ENCODE results near the gene FHDC1. TPM values are rescaled to one million over a fixed set of nuclear protein-coding genes. Genes with fewer than 3 reads are reported as not detected.

FHDC1 gene
- total RNA-seq, 1 donor from 2014 or later = 0.05 TPM

DNA sequence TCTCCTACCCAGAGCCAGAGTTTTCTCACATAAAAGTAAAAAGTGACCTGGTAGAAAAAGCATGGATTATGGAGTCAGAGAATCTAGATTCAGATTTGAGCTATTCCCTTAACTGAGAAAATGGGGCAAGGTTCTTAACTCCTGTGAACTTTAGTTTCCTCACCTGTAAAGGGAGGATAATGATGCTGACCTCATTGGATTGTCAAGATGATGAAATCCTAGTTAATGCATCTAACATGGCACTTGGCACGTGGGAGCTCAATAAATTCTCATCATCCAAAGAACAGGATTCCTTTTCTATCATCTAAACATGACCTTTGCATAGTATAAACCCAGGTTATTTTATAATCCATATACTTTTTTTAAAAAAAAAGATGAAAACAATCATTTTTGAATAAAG is 18.6 kb downstream of the FHDC1 start:
- Mint-ChIP-seq H3K27me3 (peaks cover 14% of the 10 kb centered on the region), H3K9me3 (no peaks in the 10 kb centered on the region), H3K4me1 (no peaks in the 10 kb centered on the region), H3K36me3 (ENCODE audit: low read depth) (no peaks in the 10 kb centered on the region), H3K27ac (no peak overlapping the region), H3K4me3 (no peak overlapping the region)
- DNase-seq = no peak
- intact Hi-C loops (cut with micrococcal nuclease) = no loop called here

DNA sequence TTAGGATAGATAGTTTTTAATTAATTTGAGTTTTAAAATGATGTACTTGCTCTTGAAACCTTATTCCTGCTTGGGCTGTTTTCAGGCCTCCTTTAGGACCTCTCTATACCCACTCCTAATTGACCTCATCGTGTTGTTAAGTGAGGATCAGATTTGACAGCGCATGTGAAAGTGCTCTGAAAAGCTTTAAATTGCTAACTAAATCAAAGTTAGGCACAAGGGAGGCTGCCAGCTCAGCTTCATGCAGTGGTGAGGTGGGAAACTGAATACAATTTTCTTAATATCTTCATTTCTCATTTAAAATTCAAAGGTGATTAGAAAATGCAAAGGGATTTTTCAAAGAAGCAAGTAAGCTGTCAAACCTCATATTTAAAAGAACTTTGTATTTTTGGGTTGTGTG is 20.0 kb downstream of the FHDC1 start:
- no peak overlapping the region for H3K27ac Mint-ChIP-seq
- H3K27me3 Mint-ChIP-seq = peaks cover 8% of the 10 kb centered on the region
- H3K36me3 Mint-ChIP-seq (ENCODE audit: low read depth) = no peaks in the 10 kb centered on the region
- DNase-seq = no peak
- no peaks in the 10 kb centered on the region for H3K4me1 Mint-ChIP-seq
- H3K9me3 Mint-ChIP-seq = no peaks in the 10 kb centered on the region
- no peak overlapping the region for H3K4me3 Mint-ChIP-seq
- intact Hi-C loops (cut with micrococcal nuclease) = no loop called here

DNA sequence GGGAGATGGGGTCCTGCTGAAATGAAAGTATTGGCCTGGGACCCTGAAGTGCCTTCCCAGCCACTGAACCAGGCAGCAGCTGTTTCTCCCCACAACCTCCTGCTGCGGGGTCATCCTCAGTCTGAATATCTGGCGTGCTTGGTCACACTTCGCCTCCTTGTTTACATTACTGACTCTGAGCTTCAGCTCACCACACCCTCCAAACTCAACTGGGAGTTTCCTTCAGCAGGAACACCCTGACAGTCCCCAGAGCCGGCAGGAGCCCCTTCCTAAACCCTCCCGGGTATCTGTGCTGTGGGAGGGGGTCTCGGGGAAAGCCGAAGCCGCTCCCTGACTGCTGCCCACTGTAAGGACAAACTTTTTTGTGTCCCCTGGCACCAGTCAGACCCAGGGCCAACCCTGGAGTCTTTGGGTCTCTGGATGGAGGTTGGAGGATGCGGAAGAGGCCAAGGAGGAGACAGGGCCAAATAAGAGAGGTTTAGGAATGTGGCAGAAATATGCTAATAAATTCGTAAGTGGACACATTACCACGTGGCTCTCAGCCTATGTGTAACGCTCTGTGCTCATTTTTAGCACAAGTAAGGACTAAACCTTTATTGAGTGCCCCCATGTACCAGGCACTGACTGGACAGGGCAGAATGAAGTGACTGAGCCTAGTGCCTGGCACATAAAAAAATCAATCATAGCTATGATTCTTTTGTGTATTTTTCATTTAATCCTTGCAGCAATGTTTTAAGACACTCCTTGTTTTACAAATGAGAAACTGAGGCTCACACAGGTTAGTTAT is 20.7 kb downstream of the FHDC1 start:
- Mint-ChIP-seq H3K9me3 (no peaks in the 10 kb centered on the region), H3K27ac (no peak overlapping the region), H3K4me3 (no peak overlapping the region), H3K4me1 (no peaks in the 10 kb centered on the region), H3K36me3 (ENCODE audit: low read depth) (no peaks in the 10 kb centered on the region), H3K27me3 (peaks cover 8% of the 10 kb centered on the region)
- DNase-seq = no peak
- intact Hi-C loops (cut with micrococcal nuclease) = no loop called here

DNA sequence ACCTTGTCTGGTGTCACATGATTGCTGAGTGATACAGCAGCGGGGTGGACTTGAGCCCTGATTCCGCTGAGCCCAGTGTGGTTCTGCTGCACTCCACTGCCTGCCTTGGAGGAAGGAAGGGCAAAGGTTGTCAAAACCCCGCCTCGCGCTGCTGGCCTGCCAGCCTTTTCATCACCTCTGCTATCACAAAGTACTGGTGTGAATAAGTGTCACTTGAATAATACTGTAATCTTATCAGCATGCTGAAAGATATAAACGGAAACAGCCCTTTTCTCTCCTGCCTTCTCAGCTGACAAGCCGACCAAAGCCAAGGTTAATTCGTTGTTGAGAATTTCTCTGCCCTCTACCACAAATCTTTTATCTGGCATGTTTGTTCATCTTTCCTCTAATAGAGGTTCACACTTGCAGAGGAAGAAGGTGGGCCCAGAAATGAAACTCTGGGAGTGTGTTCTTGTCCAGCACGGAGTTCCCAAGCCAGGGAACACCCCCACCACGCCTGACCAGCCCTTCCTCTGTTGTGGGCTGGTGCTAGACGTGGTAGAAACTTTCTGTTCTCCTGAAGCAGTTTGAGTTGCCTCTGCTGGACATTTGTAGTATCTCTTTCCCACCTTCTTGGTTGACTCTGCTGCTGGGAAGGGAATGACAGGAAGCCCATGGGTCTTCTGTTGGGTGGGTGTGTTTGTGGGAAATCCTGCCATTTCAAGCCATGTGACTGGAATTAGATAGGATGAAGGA is 21.5 kb downstream of the FHDC1 start:
- Mint-ChIP-seq H3K36me3 (ENCODE audit: low read depth) (no peaks in the 10 kb centered on the region), H3K27ac (no peak overlapping the region), H3K9me3 (no peaks in the 10 kb centered on the region), H3K4me3 (no peak overlapping the region), H3K27me3 (peaks cover 8% of the 10 kb centered on the region), H3K4me1 (no peaks in the 10 kb centered on the region)
- DNase-seq = no peak
- intact Hi-C loops (cut with micrococcal nuclease) = no loop called here

DNA sequence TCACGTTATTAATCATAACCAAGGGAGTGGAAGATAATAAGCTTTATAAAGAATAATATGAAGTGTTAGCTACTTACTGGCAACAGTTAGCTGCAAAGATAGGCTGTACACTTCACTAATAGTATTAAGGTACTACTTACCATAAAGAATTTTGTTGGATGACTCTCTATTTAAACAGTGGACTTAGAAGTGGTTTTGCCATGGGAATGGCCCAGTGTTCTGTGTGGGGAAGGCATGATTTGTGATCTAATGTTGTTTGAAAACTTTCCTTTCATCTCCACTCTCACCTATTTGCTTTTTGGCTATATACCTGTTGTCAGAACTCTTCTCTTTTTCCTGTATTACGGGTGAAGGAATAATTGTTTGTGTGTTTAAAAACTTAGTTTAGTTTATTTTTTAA is 23.0 kb downstream of the FHDC1 start:
- intact Hi-C loops (cut with micrococcal nuclease) = no loop called here
- H3K4me3 Mint-ChIP-seq = no peak overlapping the region
- no peaks in the 10 kb centered on the region for H3K9me3 Mint-ChIP-seq
- no peak for DNase-seq
- no peaks in the 10 kb centered on the region for H3K4me1 Mint-ChIP-seq
- peaks cover 8% of the 10 kb centered on the region for H3K27me3 Mint-ChIP-seq
- no peak overlapping the region for H3K27ac Mint-ChIP-seq
- no peaks in the 10 kb centered on the region for H3K36me3 Mint-ChIP-seq (ENCODE audit: low read depth)

DNA sequence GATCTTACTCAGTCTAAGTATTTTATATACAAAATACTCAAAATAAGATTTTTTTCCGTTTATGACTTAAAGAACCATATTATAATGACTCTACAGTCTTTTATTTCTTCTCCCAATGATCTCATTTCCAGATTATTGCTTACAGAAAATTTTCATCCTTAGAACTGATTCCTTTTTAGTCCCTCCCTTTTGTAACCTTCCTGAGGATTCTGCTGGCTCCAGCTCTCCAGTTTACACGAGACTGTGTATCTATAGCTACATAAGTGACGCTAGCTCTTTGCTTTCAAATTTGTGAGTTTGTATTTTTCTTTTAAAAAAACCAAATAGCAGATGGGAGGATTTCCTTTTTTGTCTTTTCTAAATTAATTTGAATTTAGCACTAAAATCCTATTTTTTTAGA is 24.0 kb downstream of the FHDC1 start:
- no peak for DNase-seq
- no peaks in the 10 kb centered on the region for H3K4me1 Mint-ChIP-seq
- H3K9me3 Mint-ChIP-seq = no peaks in the 10 kb centered on the region
- peaks cover 8% of the 10 kb centered on the region for H3K27me3 Mint-ChIP-seq
- no peaks in the 10 kb centered on the region for H3K36me3 Mint-ChIP-seq (ENCODE audit: low read depth)
- intact Hi-C loops (cut with micrococcal nuclease) = no loop called here
- H3K27ac Mint-ChIP-seq = no peak overlapping the region
- no peak overlapping the region for H3K4me3 Mint-ChIP-seq

DNA sequence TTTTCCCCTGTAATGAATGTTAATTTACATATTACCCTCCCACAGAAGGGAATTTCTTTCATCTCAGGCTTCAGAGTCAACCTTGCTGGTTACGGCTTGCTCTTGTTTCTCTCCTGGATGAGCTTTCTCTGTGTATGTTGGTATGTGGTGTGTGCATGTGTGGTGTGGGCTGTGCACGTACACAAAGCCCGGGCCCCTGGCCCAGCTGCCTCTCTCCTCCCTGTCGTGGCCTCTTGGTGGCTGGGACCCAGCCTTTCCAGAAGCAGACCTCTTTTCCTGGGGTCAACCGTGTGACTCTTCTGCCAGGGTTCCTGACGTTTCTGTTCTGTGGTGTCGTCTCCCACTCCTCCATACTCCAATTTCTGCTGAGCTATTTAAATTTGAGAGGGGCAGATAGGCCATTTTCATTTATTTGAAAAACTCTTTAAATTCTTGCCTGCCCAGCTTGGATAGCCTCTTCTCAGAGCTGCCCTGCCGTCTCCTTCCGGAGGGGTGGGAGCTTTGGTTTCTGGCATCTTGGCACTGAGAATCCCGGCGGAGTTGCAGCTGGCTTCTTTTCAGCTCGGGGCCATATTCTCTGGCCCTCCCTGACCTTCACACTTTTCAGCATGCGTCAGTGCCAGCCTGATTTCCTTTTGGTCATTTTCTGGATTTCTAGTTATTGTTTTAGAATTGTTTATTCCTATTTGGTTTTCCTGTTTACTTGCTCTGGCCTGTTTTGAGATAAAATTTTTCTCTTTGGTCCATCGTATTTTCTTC is 25.1 kb downstream of the FHDC1 start:
- H3K27me3 Mint-ChIP-seq = peaks cover 5% of the 10 kb centered on the region
- no peak overlapping the region for H3K4me3 Mint-ChIP-seq
- no peaks in the 10 kb centered on the region for H3K9me3 Mint-ChIP-seq
- H3K36me3 Mint-ChIP-seq (ENCODE audit: low read depth) = no peaks in the 10 kb centered on the region
- DNase-seq = no peak
- intact Hi-C loops (cut with micrococcal nuclease) = no loop called here
- no peak overlapping the region for H3K27ac Mint-ChIP-seq
- no peaks in the 10 kb centered on the region for H3K4me1 Mint-ChIP-seq

DNA sequence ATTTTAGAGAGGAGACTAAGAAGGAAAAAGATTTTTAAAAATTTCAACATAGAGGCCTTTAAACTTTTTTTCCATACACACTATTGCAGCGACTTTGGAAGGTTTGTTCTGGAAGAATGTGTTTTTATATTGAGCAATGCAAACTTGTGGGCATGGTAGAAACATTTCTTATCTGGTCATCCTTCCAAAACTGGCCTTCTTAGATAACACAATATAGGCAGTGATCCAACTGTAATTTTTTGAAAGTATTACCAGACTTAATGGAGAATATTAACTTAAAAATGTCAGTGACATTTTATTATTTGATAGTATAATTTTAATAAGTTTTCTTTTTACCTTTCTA is 25.6 kb downstream of the FHDC1 start:
- H3K27me3 Mint-ChIP-seq = peaks cover 5% of the 10 kb centered on the region
- H3K4me3 Mint-ChIP-seq = no peak overlapping the region
- H3K27ac Mint-ChIP-seq = no peak overlapping the region
- no peaks in the 10 kb centered on the region for H3K36me3 Mint-ChIP-seq (ENCODE audit: low read depth)
- H3K9me3 Mint-ChIP-seq = no peaks in the 10 kb centered on the region
- intact Hi-C loops (cut with micrococcal nuclease) = no loop called here
- no peak for DNase-seq
- no peaks in the 10 kb centered on the region for H3K4me1 Mint-ChIP-seq

DNA sequence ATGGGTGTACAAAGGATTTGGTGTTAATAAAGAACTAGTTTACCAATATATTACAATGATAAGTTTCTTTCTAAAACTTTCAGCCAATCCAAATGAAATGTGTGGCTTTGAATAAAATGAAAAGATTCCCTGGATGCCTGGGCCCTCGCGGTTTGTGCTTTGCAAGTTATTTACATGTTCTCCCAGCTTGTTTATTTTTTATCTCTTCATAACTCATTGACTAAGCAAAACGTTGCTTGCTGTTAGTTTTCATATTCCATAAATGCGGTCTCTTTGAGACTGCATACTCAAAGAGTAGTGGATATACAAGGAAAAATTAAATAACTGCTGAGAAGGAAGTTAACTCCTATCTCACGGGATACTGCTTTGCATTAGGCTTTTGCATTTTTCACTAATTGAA is 26.0 kb downstream of the FHDC1 start:
- Mint-ChIP-seq H3K27ac (no peak overlapping the region), H3K27me3 (peaks cover 5% of the 10 kb centered on the region), H3K4me1 (no peaks in the 10 kb centered on the region), H3K36me3 (ENCODE audit: low read depth) (no peaks in the 10 kb centered on the region), H3K9me3 (no peaks in the 10 kb centered on the region), H3K4me3 (no peak overlapping the region)
- intact Hi-C loops (cut with micrococcal nuclease) = no loop called here
- no peak for DNase-seq

DNA sequence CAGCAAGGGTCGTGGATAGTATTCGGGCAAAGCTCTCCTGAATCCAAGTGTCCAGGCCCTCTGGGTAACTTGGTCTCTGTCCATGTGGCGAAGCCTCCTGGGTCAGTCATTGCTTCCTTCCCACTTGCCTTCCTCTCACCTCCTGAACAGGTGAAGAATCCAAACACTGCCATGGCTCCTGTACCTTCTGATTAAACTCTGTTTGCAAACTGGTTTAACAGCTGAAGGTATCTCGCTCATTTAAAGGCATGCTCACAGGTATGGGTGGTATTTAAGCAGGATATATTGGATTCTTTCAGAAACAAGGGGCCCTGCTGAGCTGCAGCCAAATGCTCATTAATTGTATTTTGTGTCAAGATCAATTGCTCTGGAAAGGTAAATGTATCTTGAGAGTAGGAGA is 28.2 kb downstream of the FHDC1 start:
- intact Hi-C loops (cut with micrococcal nuclease) = no loop called here
- Mint-ChIP-seq H3K36me3 (ENCODE audit: low read depth) (no peaks in the 10 kb centered on the region), H3K27me3 (peaks cover 2% of the 10 kb centered on the region), H3K4me3 (no peak overlapping the region), H3K9me3 (no peaks in the 10 kb centered on the region), H3K27ac (no peak overlapping the region), H3K4me1 (no peaks in the 10 kb centered on the region)
- DNase-seq = no peak

DNA sequence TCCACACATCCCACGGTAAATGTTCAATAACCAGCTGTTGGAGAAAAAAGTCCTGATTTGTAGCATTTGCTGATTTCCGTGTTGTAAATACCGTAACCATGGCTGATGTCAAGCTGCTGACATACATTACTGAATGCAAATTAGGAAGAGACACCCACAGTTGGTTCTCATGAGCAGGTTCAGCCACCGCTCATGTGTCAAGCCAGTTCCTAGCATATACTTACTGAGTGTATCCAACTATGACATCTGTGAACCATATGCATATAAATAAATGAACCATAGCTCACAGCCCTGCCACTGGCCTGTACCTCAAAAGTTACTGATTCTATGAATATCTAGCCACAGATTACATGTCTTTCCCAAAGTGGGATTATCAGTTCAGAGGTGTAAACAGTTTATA is 29.5 kb downstream of the FHDC1 start:
- Mint-ChIP-seq H3K9me3 (no peaks in the 10 kb centered on the region), H3K4me1 (no peaks in the 10 kb centered on the region), H3K36me3 (ENCODE audit: low read depth) (no peaks in the 10 kb centered on the region), H3K4me3 (no peak overlapping the region), H3K27ac (no peak overlapping the region), H3K27me3 (no peaks in the 10 kb centered on the region)
- DNase-seq = no peak
- intact Hi-C loops (cut with micrococcal nuclease) = no loop called here

DNA sequence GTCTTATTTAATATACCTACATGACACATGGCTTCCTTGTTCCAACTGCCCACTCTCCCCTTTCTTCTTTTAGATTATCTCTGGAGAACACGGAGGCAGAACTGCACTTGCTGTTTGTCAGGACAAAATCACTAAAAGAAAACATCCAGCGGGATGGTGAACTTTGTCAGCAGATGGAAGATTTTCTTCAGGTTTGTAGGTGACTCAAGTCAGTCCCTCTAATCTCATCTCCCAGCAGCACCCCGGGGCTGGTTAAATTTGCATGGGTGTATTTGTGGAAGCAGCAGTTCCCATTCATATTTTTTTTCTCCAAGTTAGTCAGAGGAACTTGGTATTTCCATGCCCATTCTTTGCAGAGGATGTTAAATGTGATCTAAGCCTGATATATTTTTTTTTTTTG is 31.8 kb downstream of the FHDC1 start:
- H3K27ac Mint-ChIP-seq = no peak overlapping the region
- H3K4me3 Mint-ChIP-seq = no peak overlapping the region
- no peaks in the 10 kb centered on the region for H3K27me3 Mint-ChIP-seq
- H3K36me3 Mint-ChIP-seq (ENCODE audit: low read depth) = no peaks in the 10 kb centered on the region
- no peaks in the 10 kb centered on the region for H3K4me1 Mint-ChIP-seq
- no peaks in the 10 kb centered on the region for H3K9me3 Mint-ChIP-seq
- intact Hi-C loops (cut with micrococcal nuclease) = no loop called here
- no peak for DNase-seq

DNA sequence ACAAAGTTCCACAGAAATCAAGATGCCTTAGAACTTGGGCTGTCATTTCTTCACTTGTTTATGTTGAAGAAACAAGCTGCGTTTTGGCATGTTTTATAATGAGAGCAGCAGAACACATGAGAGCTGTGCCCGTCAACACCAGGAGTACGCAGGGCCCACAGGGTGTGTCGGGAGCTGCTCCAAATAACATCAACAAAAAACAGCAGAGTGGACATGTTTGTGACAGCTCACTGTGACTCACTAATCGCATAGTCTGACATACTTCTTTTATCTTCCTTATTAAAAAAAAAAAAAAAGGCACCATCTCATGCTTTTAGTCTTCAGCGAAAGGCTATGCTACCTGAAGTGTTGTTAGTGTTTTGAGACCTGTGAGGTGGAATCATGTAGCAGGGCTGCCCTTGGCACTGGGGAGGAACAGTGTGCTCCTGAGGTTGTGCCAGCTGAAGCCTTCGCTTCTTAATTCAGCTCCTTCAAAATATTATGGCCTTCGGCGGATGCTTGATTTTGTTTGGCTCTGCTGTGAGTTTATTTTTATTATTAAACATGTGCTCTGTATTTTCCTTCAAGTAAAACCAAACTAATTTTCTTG is 32.8 kb downstream of the FHDC1 start:
- H3K4me3 Mint-ChIP-seq = no peak overlapping the region
- intact Hi-C loops (cut with micrococcal nuclease) = no loop called here
- no peaks in the 10 kb centered on the region for H3K27me3 Mint-ChIP-seq
- H3K36me3 Mint-ChIP-seq (ENCODE audit: low read depth) = no peaks in the 10 kb centered on the region
- no peaks in the 10 kb centered on the region for H3K9me3 Mint-ChIP-seq
- no peaks in the 10 kb centered on the region for H3K4me1 Mint-ChIP-seq
- no peak overlapping the region for H3K27ac Mint-ChIP-seq
- no peak for DNase-seq

Data from activated CD4-positive, alpha-beta T cell treated with anti-CD3 and anti-CD28 coated beads, Interleukin-2, amount 10 ng/mL, durations not matched to agents 24 days and 14 days (primary cell).